K562 (cell line): Measurements from ENCODE around the gene PNPLA2.

Source experiments
- HDAC2 ChIP-seq: fragments of 450-650 bp; IDR thresholded peaks from 2 replicates; pipeline ENCODE4 v1.6.1; 2016; ENCODE audit warnings: mild to moderate bottlenecking
- ZNF24 ChIP-seq: fragments of 450-650 bp; IDR thresholded peaks from 2 replicates; pipeline ENCODE4 v1.6.1; 2016
- TF ChIP-seq, protein P1 (sequence below), 3 experiments: IDR thresholded peaks in 2 of 3; conservative IDR thresholded peaks in 1 of 3; 2 replicates each; pipeline ENCODE4 v1.5.1; 2011 to 2012; ENCODE audit warnings: low read length in 3 of 3, mild to moderate bottlenecking in 3 of 3, control low read depth in 2 of 3, improper control_type of control experiment in 1 of 3, inconsistent platforms in 1 of 3, low read depth in 1 of 3, mixed read lengths in 1 of 3, moderate library complexity in 1 of 3; ENCODE audit not compliant: insufficient read depth in 2 of 3
- TF ChIP-seq, protein P2 (sequence below), 2 experiments: fragments of 450-650 bp; formaldehyde crosslinking in 1 of 2; IDR thresholded peaks; 2 replicates each; pipeline versions ENCODE4 v1.4.0 to v1.6.1; 2014 to 2020; ENCODE audit warnings: mild to moderate bottlenecking in 2 of 2, borderline replicate concordance in 1 of 2, low read depth in 1 of 2

GRCh38 chr11:782264-783174 is 36.2 kb upstream of the PNPLA2 start:
- no peak for TF ChIP-seq ZNF24
- TF ChIP-seq, protein P1, sequence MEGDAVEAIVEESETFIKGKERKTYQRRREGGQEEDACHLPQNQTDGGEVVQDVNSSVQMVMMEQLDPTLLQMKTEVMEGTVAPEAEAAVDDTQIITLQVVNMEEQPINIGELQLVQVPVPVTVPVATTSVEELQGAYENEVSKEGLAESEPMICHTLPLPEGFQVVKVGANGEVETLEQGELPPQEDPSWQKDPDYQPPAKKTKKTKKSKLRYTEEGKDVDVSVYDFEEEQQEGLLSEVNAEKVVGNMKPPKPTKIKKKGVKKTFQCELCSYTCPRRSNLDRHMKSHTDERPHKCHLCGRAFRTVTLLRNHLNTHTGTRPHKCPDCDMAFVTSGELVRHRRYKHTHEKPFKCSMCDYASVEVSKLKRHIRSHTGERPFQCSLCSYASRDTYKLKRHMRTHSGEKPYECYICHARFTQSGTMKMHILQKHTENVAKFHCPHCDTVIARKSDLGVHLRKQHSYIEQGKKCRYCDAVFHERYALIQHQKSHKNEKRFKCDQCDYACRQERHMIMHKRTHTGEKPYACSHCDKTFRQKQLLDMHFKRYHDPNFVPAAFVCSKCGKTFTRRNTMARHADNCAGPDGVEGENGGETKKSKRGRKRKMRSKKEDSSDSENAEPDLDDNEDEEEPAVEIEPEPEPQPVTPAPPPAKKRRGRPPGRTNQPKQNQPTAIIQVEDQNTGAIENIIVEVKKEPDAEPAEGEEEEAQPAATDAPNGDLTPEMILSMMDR (IDR thresholded peaks at IDR 0.05 in 2 of 3, conservative IDR thresholded peaks at IDR 0.05 in 1 of 3; ENCODE audit: insufficient read depth in 2 of 3, low read depth in 1 of 3, low read length in 3 of 3): no peak
- TF ChIP-seq, protein P2, sequence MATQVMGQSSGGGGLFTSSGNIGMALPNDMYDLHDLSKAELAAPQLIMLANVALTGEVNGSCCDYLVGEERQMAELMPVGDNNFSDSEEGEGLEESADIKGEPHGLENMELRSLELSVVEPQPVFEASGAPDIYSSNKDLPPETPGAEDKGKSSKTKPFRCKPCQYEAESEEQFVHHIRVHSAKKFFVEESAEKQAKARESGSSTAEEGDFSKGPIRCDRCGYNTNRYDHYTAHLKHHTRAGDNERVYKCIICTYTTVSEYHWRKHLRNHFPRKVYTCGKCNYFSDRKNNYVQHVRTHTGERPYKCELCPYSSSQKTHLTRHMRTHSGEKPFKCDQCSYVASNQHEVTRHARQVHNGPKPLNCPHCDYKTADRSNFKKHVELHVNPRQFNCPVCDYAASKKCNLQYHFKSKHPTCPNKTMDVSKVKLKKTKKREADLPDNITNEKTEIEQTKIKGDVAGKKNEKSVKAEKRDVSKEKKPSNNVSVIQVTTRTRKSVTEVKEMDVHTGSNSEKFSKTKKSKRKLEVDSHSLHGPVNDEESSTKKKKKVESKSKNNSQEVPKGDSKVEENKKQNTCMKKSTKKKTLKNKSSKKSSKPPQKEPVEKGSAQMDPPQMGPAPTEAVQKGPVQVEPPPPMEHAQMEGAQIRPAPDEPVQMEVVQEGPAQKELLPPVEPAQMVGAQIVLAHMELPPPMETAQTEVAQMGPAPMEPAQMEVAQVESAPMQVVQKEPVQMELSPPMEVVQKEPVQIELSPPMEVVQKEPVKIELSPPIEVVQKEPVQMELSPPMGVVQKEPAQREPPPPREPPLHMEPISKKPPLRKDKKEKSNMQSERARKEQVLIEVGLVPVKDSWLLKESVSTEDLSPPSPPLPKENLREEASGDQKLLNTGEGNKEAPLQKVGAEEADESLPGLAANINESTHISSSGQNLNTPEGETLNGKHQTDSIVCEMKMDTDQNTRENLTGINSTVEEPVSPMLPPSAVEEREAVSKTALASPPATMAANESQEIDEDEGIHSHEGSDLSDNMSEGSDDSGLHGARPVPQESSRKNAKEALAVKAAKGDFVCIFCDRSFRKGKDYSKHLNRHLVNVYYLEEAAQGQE (IDR thresholded peaks at IDR 0.05; ENCODE audit: borderline replicate concordance): no peak
- TF ChIP-seq, protein P2 (CRISPR knock-in tag; IDR thresholded peaks at IDR 0.05; ENCODE audit: low read depth): no peak
- no peak for TF ChIP-seq HDAC2
